Gastroesophageal sphincter (tissue), 4 donors: ENCODE measurements around the gene RBM19. TPM values are rescaled to one million over a fixed set of nuclear protein-coding genes. Genes with fewer than 3 reads are reported as not detected.

Experiments used
- ATAC-seq: fragments of 150-250 bp; one replicate; pipeline ENCODE4 v1.9.1; 2016; ENCODE audit warnings: mild to moderate bottlenecking, moderate library complexity
- H3K27ac ChIP-seq, 4 donors: fragments of 200-600 bp; sonication (generic) in 3 of 4; 1 replicate in 3 of 4; 2 replicates in 1 of 4; pipeline ENCODE4 v1.5.1; 2016 to 2019
- H3K27me3 ChIP-seq: fragments of 200-600 bp; sonication (generic); one replicate; pipeline ENCODE4 v1.5.1; 2019
- H3K36me3 ChIP-seq, 2 donors: fragments of 200-600 bp; sonication (generic); one replicate each; pipeline ENCODE4 v1.5.1; 2019; ENCODE audit warnings: control low read depth in 1 of 2
- H3K4me1 ChIP-seq, 3 donors: fragments of 200-600 bp; sonication (generic); 1 replicate in 2 of 3; 2 replicates in 1 of 3; pipeline ENCODE4 v1.5.1; 2016 to 2019; ENCODE audit warnings: control low read depth in 2 of 3
- H3K4me3 ChIP-seq, 2 donors: fragments of 200-600 bp; sonication (generic); one replicate each; pipeline ENCODE4 v1.5.1; 2019; ENCODE audit warnings: mild to moderate bottlenecking in 1 of 2, moderate library complexity in 1 of 2
- H3K9me3 ChIP-seq, 3 donors: fragments of 200-600 bp; sonication (generic); one replicate each; pipeline ENCODE4 v1.5.1; 2017 to 2019; ENCODE audit warnings: control low read depth in 2 of 3
- EP300 ChIP-seq: sonication (generic); formaldehyde crosslinking; IDR thresholded peaks from one replicate; pipeline ENCODE4 v1.6.1; 2017; ENCODE audit warnings: antibody characterized with exemption, mild to moderate bottlenecking
- POLR2A ChIP-seq, 2 donors: fragments of 450-650 bp; IDR thresholded peaks; one replicate each; pipeline ENCODE4 v1.6.1; 2017; ENCODE audit warnings: antibody characterized with exemption in 2 of 2, mild to moderate bottlenecking in 2 of 2, moderate library complexity in 1 of 2
- POLR2AphosphoS5 ChIP-seq: sonication (generic); formaldehyde crosslinking; IDR thresholded peaks from one replicate; pipeline ENCODE4 v1.6.1; 2017; ENCODE audit warnings: antibody characterized with exemption
- WGBS, 2 donors: methylation state at CpG; one replicate each; pipeline ENCODE4 v1.1.5; 2018; ENCODE audit warnings: low coverage in 1 of 2; 5-methylcytosine and 5-hydroxymethylcytosine counted together
- total RNA-seq, 4 donors: library from RNA; depleted of rRNA; stranded (reverse); fragments of >200 nt; gene quantifications; one replicate each; pipeline ENCODE4 v1.1.0, GENCODE V29; 2016
- TF ChIP-seq, protein P1 (sequence below), 4 experiments: fragments of 200-600 bp in 2 of 4; fragments of 450-650 bp in 2 of 4; sonication (generic) in 1 of 4; IDR thresholded peaks; one replicate each; pipeline ENCODE4 v1.5.1; 2017 to 2019; ENCODE audit warnings: antibody characterized with exemption in 4 of 4, mild to moderate bottlenecking in 2 of 4, moderate library complexity in 2 of 4

The RBM19 gene
- total RNA-seq, 4 donors from 2014 or later: 24.5 to 45.3 (median 33.9) TPM

DNA sequence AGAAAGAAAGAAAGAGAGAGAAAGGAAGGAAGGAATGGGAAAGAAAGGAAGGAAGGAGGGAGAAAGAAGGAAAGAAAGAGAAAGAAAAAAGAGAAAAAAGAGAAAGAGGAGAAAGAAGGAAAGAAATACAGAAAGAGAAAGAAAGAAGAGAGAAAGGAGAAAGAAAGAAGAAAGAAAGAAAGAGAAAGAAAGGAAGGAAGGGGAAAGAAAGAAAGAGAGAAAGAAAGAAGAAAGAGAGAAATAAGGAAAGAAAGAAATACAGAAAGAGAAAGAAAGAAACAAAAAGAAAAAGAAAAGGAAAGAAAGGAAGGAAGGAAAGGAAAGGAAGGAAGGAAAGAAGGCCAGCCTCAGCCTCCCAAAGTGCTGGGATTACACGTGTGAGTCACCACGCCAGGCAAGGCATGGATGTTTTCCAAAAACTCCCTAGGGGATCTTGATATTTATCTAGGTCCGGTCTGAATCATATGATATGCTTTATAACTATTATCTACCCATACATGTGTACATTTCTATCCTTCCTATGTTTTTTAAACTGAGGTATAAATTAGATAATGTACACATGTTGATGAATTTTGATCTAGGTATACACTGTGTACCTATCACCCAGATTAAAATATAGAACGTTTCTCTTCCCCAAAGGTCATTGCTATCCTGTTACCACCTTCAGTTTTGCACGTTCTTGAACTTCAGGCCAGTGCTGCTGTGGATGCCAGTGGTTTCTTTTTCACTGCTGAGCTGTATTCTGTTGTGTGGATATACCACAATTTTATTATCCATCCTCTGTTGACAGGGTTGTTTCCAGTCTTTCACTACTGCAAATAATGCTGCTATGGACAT lies 177.9 kb downstream of the RBM19 start:
- no peak for ATAC-seq
- no peak overlapping the region for H3K4me3 ChIP-seq
- H3K9me3 ChIP-seq: peaks cover 0 to 45% (median 0%) of the 10 kb centered on the region in 3 donors
- peaks cover 41% of the 10 kb centered on the region for H3K27me3 ChIP-seq
- TF ChIP-seq, protein P1, sequence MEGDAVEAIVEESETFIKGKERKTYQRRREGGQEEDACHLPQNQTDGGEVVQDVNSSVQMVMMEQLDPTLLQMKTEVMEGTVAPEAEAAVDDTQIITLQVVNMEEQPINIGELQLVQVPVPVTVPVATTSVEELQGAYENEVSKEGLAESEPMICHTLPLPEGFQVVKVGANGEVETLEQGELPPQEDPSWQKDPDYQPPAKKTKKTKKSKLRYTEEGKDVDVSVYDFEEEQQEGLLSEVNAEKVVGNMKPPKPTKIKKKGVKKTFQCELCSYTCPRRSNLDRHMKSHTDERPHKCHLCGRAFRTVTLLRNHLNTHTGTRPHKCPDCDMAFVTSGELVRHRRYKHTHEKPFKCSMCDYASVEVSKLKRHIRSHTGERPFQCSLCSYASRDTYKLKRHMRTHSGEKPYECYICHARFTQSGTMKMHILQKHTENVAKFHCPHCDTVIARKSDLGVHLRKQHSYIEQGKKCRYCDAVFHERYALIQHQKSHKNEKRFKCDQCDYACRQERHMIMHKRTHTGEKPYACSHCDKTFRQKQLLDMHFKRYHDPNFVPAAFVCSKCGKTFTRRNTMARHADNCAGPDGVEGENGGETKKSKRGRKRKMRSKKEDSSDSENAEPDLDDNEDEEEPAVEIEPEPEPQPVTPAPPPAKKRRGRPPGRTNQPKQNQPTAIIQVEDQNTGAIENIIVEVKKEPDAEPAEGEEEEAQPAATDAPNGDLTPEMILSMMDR (IDR thresholded peaks at IDR 0.05): no peak
- no peak for TF ChIP-seq POLR2AphosphoS5
- TF ChIP-seq EP300: no peak
- no peak for TF ChIP-seq POLR2A (IDR thresholded peaks at IDR 0.05)
- H3K36me3 ChIP-seq: no peaks in the 10 kb centered on the region
- H3K27ac ChIP-seq: no peak overlapping the region
- WGBS, 2 donors: 59 to 61% methylated on average over 5 of the region's 5 CpGs
- no peaks in the 10 kb centered on the region for H3K4me1 ChIP-seq

DNA sequence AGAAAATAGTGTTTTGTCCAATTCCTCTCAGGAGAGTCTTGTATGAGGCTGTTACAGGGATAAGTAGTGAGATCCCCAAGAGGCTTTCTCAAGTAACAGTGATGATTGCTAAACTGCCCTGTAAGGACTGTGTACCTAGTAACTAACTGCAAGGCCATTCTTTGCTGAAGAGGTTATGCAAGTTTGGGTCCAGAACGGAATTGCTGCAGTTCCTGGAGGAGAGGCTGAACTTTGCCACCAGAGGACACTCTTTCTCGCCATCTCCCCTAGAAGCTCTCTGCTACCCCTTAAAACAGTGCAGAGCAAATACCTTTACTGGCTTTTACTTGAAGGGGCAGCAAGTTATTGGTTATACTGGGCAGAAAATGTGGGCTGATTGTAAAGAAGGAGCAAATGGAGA lies 180.0 kb downstream of the RBM19 start:
- H3K4me1 ChIP-seq: no peaks in the 10 kb centered on the region
- no peak overlapping the region for H3K4me3 ChIP-seq
- H3K27ac ChIP-seq: no peak overlapping the region
- no peak for ATAC-seq
- H3K9me3 ChIP-seq: peaks cover 0 to 38% (median 0%) of the 10 kb centered on the region in 3 donors
- H3K27me3 ChIP-seq: peaks cover 62% of the 10 kb centered on the region
- no peaks in the 10 kb centered on the region for H3K36me3 ChIP-seq
- TF ChIP-seq POLR2AphosphoS5 (no peak), POLR2A (IDR thresholded peaks at IDR 0.05) (no peak), EP300 (no peak)
- 100% methylated on average over 1 of the region's 2 CpGs; no CpG with 5 or more reads in 1 of the 2 donors for WGBS, 2 donors

- no peaks in the 10 kb centered on the region for H3K4me1 ChIP-seq
- peaks cover 85% of the 10 kb centered on the region for H3K27me3 ChIP-seq
- 70 to 83% methylated on average over 5 of the region's 5 CpGs for WGBS, 2 donors
- TF ChIP-seq POLR2AphosphoS5 (no peak), POLR2A (IDR thresholded peaks at IDR 0.05) (no peak), EP300 (no peak)
- TF ChIP-seq, protein P1 (IDR thresholded peaks at IDR 0.05): no peak
- ATAC-seq: no peak
- peaks cover 0 to 28% (median 0%) of the 10 kb centered on the region in 3 donors for H3K9me3 ChIP-seq
- H3K4me3 ChIP-seq: no peak overlapping the region
- H3K27ac ChIP-seq: no peak overlapping the region
- H3K36me3 ChIP-seq: no peaks in the 10 kb centered on the region
Measured at GRCh38 chr12:113783811-113784210, 182.3 kb downstream of the RBM19 start.

- Histone ChIP-seq H3K4me1 (no peaks in the 10 kb centered on the region), H3K4me3 (no peak overlapping the region), H3K27ac (no peak overlapping the region), H3K9me3 (peaks cover 0 to 22% (median 0%) of the 10 kb centered on the region in 3 donors), H3K36me3 (no peaks in the 10 kb centered on the region), H3K27me3 (peaks cover 95% of the 10 kb centered on the region)
- ATAC-seq: no peak
- TF ChIP-seq, protein P1 (IDR thresholded peaks at IDR 0.05): no peak
- TF ChIP-seq POLR2AphosphoS5 (no peak), EP300 (no peak), POLR2A (IDR thresholded peaks at IDR 0.05) (no peak)
- WGBS, 2 donors: 5% methylated on average over 7 of the region's 14 CpGs; no CpG with 5 or more reads in 1 of the 2 donors
Measured at GRCh38 chr12:113782873-113783272, 183.3 kb downstream of the RBM19 start.

GRCh38 chr12:113781415-113782198 lies 184.5 kb downstream of the RBM19 start:
- TF ChIP-seq POLR2A (IDR thresholded peaks at IDR 0.05) (no peak), EP300 (no peak), POLR2AphosphoS5 (no peak)
- TF ChIP-seq, protein P1 (IDR thresholded peaks at IDR 0.05): no peak
- no peak for ATAC-seq
- Histone ChIP-seq H3K27ac (no peak overlapping the region), H3K4me1 (no peaks in the 10 kb centered on the region), H3K27me3 (peaks cover 99% of the 10 kb centered on the region), H3K36me3 (no peaks in the 10 kb centered on the region), H3K9me3 (peaks cover 0 to 9% (median 0%) of the 10 kb centered on the region in 3 donors), H3K4me3 (no peak overlapping the region)
- 40 to 100% methylated on average over 1 to 8 of the region's 10 CpGs for WGBS, 2 donors
